Stimulated activated CD4-positive, alpha-beta T cell treated with anti-CD3 and anti-CD28 coated beads, TNF-alpha, amount 100 ng/mL, for 24 hours (primary cell): Measurements from ENCODE around the gene ZNF410.

Source experiments
- DNase-seq, 3 experiments: peaks; one replicate each; pipeline ENCODE4 v3.0.0-alpha.2; 2020; ENCODE audit warnings: low read depth in 3 of 3

ZNF410 gene

DNA sequence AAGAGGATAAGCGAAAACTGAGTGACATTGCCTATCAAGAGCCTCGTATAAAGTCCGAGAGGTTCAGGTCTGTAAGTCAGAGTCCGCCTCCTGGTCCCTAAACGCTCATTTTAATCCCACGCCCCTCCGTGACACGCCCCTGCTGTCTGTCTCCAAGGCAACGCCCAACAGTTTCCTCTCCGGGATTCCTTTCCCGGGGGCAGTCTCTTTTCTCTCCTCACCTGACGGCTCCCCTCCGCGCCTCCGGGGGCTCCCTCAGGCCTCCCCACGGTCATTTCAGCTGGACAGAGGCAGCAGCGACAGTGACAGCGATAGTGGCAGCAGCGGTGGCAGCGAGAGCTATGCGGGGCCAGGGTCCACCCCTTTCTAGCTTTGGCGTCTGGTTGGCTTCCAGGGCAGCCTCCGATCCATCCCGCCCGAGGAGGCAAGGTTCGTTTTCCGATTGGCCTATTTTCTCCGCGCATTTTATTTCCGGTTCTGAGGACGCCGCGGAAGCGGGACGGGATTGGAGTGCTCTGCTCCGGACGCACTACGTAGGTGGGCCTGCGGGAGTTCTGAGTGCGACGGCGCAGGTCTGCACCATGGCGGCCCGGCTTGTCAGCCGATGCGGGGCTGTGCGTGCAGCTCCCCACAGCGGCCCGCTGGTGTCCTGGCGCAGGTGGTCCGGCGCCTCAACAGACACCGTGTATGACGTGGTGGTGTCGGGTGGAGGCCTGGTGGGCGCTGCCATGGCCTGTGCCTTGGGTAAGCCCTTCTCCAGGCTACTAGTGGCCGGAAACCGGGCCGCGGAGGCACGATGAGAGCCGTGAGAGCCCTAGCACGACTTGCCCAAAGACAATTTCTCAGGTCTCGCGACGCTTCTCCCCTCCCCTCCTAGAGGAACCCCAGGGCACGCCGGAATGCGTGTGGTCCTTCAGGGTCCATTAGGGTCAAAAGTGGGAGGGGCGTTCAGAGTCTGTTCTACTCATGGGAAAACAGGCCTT is 63.4 kb downstream of the ZNF410 start, which contains the start of the genes COQ6 and FAM161B:
TSS of gene COQ6 (plus strand) at position 551 of the 983 bp plus-strand sequence. CDS start at position 582, 31 bp downstream.
TSS of gene FAM161B (minus strand) at position 343 of the 983 bp plus-strand sequence. CDS start at position 275, 68 bp downstream.
- peak; percentile 84 to 92 (median 86) for DNase-seq

DNA sequence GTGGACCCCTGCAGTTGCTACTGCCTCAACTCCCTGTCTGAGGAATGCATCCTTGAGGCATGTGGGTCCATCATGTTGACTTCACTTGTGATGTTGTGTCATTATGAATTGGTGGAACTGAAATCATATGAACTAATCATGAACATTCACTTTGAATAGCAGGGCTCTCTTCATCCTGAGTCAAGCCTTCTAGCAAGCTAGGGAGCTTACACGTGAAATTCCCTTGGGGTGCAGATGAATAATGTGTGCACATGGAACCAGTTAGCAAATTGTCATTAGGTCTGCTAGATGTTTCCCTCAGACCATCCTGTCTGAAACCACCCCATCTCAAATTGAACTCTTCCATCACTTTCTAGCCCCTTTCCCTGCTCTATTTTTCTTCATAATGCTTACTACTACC is 67.1 kb downstream of the ZNF410 start:
- no peak for DNase-seq

DNA sequence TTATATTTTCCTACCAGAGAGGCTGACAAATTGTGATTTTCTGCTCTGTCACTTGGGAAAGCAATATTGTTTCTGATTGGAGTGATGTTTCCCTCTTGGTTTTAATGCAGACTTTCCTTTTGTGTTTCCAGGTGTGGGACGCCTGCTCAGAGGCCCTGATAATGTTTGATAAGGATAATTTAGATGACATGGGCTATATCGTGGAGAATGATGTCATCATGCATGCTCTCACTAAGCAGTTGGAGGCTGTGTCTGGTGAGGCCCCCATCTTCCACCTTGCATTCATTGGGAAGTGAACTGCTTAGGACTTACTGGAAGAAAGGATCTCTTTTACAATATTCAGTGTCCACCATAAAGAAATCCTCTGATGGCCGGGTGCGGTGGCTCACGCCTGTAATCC is 69.0 kb downstream of the ZNF410 start:
- no peak for DNase-seq

DNA sequence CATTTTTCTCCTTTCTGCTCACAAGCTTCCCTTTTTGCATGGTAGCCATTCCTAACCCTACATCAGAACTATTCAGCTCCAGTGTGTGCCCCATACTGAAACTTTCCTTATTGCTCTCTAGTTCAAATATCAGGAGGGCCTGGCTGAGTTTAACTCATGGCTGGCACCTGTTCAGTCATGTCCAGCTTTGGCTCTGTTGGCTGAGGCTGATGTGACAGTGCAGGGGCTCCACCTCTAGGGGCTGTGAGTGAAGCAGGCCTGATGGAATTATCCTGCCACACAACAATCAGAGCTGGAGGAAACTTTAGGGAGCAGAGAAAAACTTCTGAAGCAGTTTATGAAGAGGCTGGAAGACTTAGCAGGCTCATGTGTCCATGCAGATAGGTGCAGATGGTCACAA is 71.9 kb downstream of the ZNF410 start:
- DNase-seq: no peak

DNA sequence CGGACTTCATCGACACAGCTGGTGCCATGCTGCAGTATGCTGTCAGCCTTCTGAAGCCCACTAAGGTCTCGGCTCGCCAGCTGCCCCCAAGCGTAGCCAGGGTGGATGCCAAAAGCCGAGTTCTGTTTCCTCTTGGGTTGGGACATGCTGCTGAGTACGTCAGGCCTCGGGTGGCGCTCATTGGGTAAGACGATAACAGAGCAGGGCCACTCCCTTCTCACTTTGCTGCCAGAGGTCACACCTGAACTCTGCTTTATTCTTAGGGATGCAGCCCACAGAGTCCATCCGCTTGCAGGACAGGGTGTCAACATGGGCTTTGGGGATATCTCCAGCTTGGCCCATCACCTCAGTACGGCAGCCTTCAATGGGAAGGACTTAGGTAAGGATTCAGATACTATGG is 74.5 kb downstream of the ZNF410 start:
- DNase-seq: no peak

DNA sequence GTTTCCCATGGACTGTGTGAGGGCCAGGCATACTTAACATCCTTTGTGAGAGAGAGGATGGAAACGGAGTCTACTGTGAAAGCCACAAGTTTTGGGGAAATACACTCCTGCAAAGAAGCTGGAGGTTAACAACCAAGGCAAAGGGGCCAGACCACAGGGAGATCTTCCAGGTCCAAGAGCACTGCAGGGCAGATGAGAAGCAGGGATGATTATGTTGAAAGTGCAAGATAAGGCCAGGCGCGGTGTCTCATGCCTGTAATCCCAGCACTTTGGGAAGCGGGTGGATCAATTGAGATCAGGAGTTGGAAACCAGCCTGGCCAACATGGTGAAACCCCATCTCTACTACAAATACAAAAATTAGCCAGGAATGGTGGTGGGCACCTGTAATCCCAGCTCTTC is 78.6 kb downstream of the ZNF410 start:
- no peak for DNase-seq

DNA sequence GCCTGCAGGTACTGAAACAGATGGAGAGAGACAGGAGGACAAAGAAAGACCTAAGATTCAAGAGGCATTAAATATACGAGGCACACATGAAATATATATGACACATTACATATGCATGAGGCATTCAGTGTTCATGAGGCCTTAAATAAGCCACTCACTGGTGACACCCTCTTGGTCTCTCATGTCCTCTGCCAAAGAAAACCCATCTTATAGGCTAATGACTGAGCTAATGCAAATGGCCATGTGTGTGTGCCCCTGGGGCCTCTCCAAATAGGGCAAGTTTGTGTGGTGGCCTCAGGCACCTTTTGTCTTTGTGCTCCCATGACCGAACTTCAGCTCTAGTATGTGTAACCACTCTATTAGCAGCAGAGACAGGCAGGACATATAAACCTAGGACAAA is 82.2 kb downstream of the ZNF410 start:
- no peak for DNase-seq

DNA sequence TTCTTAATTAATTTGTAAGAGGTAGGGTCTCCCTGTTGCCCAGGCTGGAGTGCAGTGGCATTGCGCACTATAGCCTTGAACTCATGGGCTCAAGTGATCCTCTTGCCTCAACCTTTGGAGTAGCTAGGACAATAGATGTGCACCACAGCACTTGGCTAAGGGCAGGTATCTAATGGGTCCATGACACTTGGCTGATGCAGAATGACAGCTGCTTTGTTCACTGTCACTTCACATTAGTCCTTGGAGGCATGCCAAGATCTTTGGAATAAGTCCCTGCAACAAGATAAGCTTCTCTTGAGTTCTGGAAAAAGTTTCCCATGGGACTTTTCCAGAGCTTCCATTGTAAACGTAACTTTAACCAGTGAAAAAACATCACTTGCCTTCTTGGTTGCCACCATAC is 86.8 kb downstream of the ZNF410 start:
- no peak for DNase-seq

DNA sequence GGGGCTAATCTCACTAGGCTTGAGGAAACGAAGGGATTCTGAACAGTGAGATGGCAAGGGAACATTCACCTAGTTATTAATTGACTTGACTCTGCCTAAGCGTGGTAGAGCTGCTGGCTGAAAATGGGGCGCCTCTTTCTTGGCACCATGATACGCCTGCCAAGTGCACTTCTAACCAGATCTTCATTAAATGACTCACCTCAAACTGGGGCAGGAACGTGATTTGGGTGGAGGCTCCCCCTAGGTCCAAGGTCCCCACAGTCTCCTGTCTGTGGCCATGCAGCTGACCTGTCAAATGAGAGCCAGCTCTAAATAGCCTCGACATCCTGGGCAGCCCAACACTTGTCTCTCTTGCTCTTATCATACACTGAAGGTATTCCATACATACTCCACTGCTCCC is 89.5 kb downstream of the ZNF410 start:
- no peak for DNase-seq

DNA sequence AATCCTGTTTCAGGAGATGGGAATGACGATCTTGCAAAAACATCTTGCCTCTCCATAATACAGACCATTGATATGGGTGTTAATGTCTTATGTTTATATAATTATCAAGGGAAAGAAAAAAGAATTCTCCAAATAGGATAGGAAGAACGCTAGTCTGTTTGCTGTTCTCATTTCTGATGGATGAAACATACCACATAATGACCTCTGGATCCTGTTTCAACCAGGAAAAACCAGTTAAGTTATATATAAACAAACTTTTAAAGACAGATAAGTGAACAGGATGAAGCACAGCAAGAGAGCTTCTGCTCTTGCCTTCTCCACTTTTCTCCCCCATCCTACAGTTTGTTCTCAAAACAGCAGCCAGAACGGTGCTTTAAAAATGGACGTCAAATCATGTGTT is 91.2 kb downstream of the ZNF410 start:
- DNase-seq: no peak
